SK-N-SH (cell line): Measurements from ENCODE around the gene PPP2R3A.

Experiments used
- ELF1 ChIP-seq: IDR thresholded peaks from 2 replicates; pipeline ENCODE4 v1.4.0; 2012
- EP300 ChIP-seq, 2 experiments: IDR thresholded peaks; 2 replicates each; pipeline versions ENCODE4 v1.4.0 to v1.6.1; 2012; ENCODE audit warnings: borderline replicate concordance in 1 of 2, low read depth in 1 of 2, low read length in 1 of 2
- FOXJ3 ChIP-seq: sonication (generic); formaldehyde crosslinking; IDR thresholded peaks from 2 replicates; pipeline ENCODE4 v1.5.1; 2020; ENCODE audit warnings: mild to moderate bottlenecking, missing genetic modification reagents
- MXI1 ChIP-seq: IDR thresholded peaks from 2 replicates; pipeline ENCODE4 v1.6.1; 2012; ENCODE audit warnings: mild to moderate bottlenecking, low read depth, low read length, improper control_type of control experiment
- POLR2AphosphoS5 ChIP-seq: IDR thresholded peaks from 2 replicates; pipeline ENCODE4 v1.6.1; 2012; ENCODE audit warnings: low read depth, low read length
- SMC3 ChIP-seq: IDR thresholded peaks from 2 replicates; pipeline ENCODE4 v1.6.1; 2012; ENCODE audit warnings: low read depth, low read length, improper control_type of control experiment
- TAF1 ChIP-seq: IDR thresholded peaks from 2 replicates; pipeline ENCODE4 v1.6.1; 2012; ENCODE audit warnings: low read depth, mild to moderate bottlenecking, low read length, moderate library complexity, borderline replicate concordance
- TF ChIP-seq, protein P1 (sequence below): fragments of 200-600 bp; sonication (generic); IDR thresholded peaks from 2 replicates; pipeline ENCODE4 v1.6.1; 2017; ENCODE audit warnings: antibody characterized with exemption, mild to moderate bottlenecking, moderate library complexity
- TF ChIP-seq, protein P2 (sequence below): IDR thresholded peaks from 2 replicates; pipeline ENCODE4 v1.6.1; 2012; ENCODE audit warnings: mild to moderate bottlenecking, low read depth, low read length, moderate library complexity
- TF ChIP-seq, protein P3 (sequence below): IDR thresholded peaks from 2 replicates; pipeline ENCODE4 v1.4.0; 2012; ENCODE audit warnings: low read depth

DNA sequence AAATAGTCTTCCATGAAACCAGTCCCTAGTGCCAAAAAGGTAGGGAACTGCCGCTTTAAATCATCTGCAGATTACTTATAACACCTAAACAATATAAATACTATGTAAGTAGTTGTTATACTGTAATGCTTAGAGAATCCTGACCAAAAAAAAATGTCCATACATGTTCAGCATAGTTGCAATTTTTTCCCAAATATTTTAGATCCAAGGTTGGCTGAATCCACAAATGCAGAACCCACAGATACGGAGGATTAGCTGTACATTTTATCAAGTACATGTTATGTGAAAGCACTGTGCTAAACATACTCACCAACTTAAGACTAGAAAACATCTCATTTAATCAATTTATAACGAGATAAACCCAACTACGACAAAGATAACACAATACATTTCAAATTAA lies 221.3 kb downstream of the PPP2R3A start:
- TF ChIP-seq, protein P1, sequence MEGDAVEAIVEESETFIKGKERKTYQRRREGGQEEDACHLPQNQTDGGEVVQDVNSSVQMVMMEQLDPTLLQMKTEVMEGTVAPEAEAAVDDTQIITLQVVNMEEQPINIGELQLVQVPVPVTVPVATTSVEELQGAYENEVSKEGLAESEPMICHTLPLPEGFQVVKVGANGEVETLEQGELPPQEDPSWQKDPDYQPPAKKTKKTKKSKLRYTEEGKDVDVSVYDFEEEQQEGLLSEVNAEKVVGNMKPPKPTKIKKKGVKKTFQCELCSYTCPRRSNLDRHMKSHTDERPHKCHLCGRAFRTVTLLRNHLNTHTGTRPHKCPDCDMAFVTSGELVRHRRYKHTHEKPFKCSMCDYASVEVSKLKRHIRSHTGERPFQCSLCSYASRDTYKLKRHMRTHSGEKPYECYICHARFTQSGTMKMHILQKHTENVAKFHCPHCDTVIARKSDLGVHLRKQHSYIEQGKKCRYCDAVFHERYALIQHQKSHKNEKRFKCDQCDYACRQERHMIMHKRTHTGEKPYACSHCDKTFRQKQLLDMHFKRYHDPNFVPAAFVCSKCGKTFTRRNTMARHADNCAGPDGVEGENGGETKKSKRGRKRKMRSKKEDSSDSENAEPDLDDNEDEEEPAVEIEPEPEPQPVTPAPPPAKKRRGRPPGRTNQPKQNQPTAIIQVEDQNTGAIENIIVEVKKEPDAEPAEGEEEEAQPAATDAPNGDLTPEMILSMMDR, result no peak
- TF ChIP-seq TAF1 (no peak), POLR2AphosphoS5 (no peak), EP300 (IDR thresholded peaks at IDR 0.05; ENCODE audit: borderline replicate concordance in 1 of 2, low read depth in 1 of 2, low read length in 1 of 2) (no peak), ELF1 (no peak), SMC3 (no peak), MXI1 (no peak), FOXJ3 (CRISPR knock-in tag) (no peak)
- TF ChIP-seq, protein P2, sequence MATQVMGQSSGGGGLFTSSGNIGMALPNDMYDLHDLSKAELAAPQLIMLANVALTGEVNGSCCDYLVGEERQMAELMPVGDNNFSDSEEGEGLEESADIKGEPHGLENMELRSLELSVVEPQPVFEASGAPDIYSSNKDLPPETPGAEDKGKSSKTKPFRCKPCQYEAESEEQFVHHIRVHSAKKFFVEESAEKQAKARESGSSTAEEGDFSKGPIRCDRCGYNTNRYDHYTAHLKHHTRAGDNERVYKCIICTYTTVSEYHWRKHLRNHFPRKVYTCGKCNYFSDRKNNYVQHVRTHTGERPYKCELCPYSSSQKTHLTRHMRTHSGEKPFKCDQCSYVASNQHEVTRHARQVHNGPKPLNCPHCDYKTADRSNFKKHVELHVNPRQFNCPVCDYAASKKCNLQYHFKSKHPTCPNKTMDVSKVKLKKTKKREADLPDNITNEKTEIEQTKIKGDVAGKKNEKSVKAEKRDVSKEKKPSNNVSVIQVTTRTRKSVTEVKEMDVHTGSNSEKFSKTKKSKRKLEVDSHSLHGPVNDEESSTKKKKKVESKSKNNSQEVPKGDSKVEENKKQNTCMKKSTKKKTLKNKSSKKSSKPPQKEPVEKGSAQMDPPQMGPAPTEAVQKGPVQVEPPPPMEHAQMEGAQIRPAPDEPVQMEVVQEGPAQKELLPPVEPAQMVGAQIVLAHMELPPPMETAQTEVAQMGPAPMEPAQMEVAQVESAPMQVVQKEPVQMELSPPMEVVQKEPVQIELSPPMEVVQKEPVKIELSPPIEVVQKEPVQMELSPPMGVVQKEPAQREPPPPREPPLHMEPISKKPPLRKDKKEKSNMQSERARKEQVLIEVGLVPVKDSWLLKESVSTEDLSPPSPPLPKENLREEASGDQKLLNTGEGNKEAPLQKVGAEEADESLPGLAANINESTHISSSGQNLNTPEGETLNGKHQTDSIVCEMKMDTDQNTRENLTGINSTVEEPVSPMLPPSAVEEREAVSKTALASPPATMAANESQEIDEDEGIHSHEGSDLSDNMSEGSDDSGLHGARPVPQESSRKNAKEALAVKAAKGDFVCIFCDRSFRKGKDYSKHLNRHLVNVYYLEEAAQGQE, result no peak
- TF ChIP-seq, protein P3, sequence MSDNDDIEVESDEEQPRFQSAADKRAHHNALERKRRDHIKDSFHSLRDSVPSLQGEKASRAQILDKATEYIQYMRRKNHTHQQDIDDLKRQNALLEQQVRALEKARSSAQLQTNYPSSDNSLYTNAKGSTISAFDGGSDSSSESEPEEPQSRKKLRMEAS, result no peak
